Heart right ventricle (tissue), 16 donors: Measurements from ENCODE around the gene COL10A1. TPM values are rescaled to one million over a fixed set of nuclear protein-coding genes. Genes with fewer than 3 reads are reported as not detected.

Experiments used
- ATAC-seq, 8 donors: fragments of 200-7000 bp; cut with Tn5 transposase; one replicate each; pipeline ENCODE4 v1.9.1; 2020; ENCODE audit warnings: mild to moderate bottlenecking in 8 of 8, moderate library complexity in 8 of 8, moderate number of reproducible peaks in 1 of 8
- DNase-seq, 2 donors: peaks; one replicate each; pipeline ENCODE4 v3.0.0-alpha.2; 2020
- H3K27ac ChIP-seq, 10 donors: fragments of 200-600 bp; sonication (generic) in 2 of 10; one replicate each; pipeline versions ENCODE4 v1.5.0 to v1.8.0; 2020 to 2022; ENCODE audit warnings: mild to moderate bottlenecking in 3 of 10
- H3K27me3 ChIP-seq, 7 donors: fragments of 200-600 bp; one replicate each; pipeline ENCODE4 v1.8.0; 2021 to 2022; ENCODE audit warnings: mild to moderate bottlenecking in 2 of 7
- H3K36me3 ChIP-seq, 9 donors: fragments of 200-600 bp; sonication (generic) in 1 of 9; one replicate each; pipeline versions ENCODE4 v1.5.0 to v1.8.0; 2020 to 2022; ENCODE audit warnings: mild to moderate bottlenecking in 2 of 9
- H3K4me1 ChIP-seq, 9 donors: fragments of 200-600 bp; sonication (generic) in 1 of 9; one replicate each; pipeline versions ENCODE4 v1.5.0 to v1.8.0; 2020 to 2022; ENCODE audit warnings: mild to moderate bottlenecking in 4 of 9
- H3K4me3 ChIP-seq, 10 donors: fragments of 200-600 bp; sonication (generic) in 2 of 10; one replicate each; pipeline versions ENCODE4 v1.5.0 to v1.8.0; 2020 to 2022; ENCODE audit warnings: mild to moderate bottlenecking in 7 of 10, moderate library complexity in 2 of 10
- H3K9me3 ChIP-seq, 11 donors: fragments of 200-600 bp in 10 of 11; sonication (generic) in 2 of 11; one replicate each; pipeline versions ENCODE4 v1.5.0 to v1.8.0; 2013 to 2022; ENCODE audit warnings: mild to moderate bottlenecking in 2 of 11, control low read depth in 1 of 11, moderate library complexity in 1 of 11
- WGBS, 2 donors: extraction: QIAGEN DNeasy Blood & Tissue Kit; methylation state at CpG; one replicate each; pipeline ENCODE4 v1.1.7; 2013; ENCODE audit warnings: inconsistent platforms in 1 of 2; 5-methylcytosine and 5-hydroxymethylcytosine counted together
- intact Hi-C, 10 donors: fragments of 100-400 bp; cut with DNase I; formaldehyde crosslinking; loops; one replicate each; pipeline versions ENCODE4 v1.11.1 to v1.14.2; 2022
- polyA plus RNA-seq, 2 donors: library from polyadenylated mRNA; stranded (reverse); fragments of 200-250 nt; gene quantifications; one replicate each; pipeline ENCODE4 v1.2.3, GENCODE V29; 2013
- total RNA-seq, 10 donors: library from RNA; stranded (reverse); fragmentation: NEBNext Ultra II Directional in 3 of 10; extraction: Animal tissue kit (Norgen Biotek cat#: 25700) in 3 of 10; gene quantifications; one replicate each; pipeline versions ENCODE4 v1.2.1 to v1.2.4, GENCODE V29; 2021 to 2023
- TF ChIP-seq, protein P1 (sequence below), 9 donors: fragments of 200-600 bp; sonication (generic) in 2 of 9; IDR thresholded peaks; one replicate each; pipeline versions ENCODE4 v1.5.0 to v1.8.0; 2021 to 2022; ENCODE audit warnings: antibody characterized with exemption in 9 of 9, mild to moderate bottlenecking in 5 of 9, moderate library complexity in 1 of 9
- donor health status: Arrhythmogenic right ventricular cardiomyopathy.
- donor health status: ischemic (EF 13 %, LVEDD 7.1; RV severe dilation, severe dysfunction).
- donor health status: healthy with polysubstance abuse.
- donor health status: DM: no; HTN: yes; CAD: no.
- donor health status: DM: no; HTN: no; CAD: no.
- donor health status: ischemic (EF 25% LVEDD 6.9; RV normal size, moderate dysfunction).
- donor health status: ischemic (EF 25% LVEDD 5.7; RV mildly dilated, moderate dysfunction).
- donor health status: healthy.
- donor health status: DM: yes; HTN: yes; CAD: no.
- donor health status: Ischemic cardiomyopathy.
- donor health status: ischemic (EF 35%, LVEDD 5.7; RV mildly dilated, moderate dysfunction).
- donor health status: nonischemic (EF 11% LVEDD 7.7; RV severe dilation, severe dysfunction).
- donor health status: DM: yes; HTN: yes; CAD: no.
- donor health status: PGD.
- donor health status: ischemic (EF 29% LVEDD 5.4; RV normal size, mild dysfunction).
- donor health status: nonischemic (EF 23%, LVEDD 6.1; RV moderate dilation, normal function).

COL10A1 gene
- total and polyA plus RNA-seq, 12 donors, result 0.01 to 3.1 (median 0.15) TPM; not detected in 5

DNA sequence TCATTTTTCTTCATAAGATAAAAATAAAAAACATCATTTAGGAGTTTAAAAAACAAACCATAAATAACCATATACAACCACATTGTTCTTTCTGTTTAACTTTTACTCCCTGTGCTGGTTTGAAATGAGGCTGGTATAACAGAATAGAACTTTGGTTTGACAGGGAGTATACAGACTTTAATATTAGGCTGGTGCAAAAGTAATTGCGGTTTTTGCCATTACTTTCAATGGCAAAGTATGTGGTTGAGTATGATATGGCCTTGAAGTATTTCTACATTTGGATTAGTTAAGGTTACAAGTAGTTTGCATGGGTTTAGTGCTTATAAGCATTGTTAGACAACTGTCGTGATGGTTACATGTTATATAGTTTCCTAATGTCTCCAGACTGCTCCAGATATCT is 29.0 kb upstream of the COL10A1 start:
- peaks cover 0 to 3% (median 0%) of the 10 kb centered on the region in 11 donors for H3K9me3 ChIP-seq
- peaks cover 0 to 4% (median 0%) of the 10 kb centered on the region in 9 donors for H3K36me3 ChIP-seq
- DNase-seq, result no peak
- H3K4me1 ChIP-seq, result peaks cover 0 to 6% (median 0%) of the 10 kb centered on the region in 9 donors
- TF ChIP-seq, protein P1, sequence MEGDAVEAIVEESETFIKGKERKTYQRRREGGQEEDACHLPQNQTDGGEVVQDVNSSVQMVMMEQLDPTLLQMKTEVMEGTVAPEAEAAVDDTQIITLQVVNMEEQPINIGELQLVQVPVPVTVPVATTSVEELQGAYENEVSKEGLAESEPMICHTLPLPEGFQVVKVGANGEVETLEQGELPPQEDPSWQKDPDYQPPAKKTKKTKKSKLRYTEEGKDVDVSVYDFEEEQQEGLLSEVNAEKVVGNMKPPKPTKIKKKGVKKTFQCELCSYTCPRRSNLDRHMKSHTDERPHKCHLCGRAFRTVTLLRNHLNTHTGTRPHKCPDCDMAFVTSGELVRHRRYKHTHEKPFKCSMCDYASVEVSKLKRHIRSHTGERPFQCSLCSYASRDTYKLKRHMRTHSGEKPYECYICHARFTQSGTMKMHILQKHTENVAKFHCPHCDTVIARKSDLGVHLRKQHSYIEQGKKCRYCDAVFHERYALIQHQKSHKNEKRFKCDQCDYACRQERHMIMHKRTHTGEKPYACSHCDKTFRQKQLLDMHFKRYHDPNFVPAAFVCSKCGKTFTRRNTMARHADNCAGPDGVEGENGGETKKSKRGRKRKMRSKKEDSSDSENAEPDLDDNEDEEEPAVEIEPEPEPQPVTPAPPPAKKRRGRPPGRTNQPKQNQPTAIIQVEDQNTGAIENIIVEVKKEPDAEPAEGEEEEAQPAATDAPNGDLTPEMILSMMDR (IDR thresholded peaks at IDR 0.05), result no peak
- H3K4me3 ChIP-seq, result no peak overlapping the region
- no peak for ATAC-seq
- H3K27ac ChIP-seq, result no peak overlapping the region
- no peaks in the 10 kb centered on the region for H3K27me3 ChIP-seq
- WGBS, 2 donors, result 94 to 95% methylated on average over 2 of the region's 2 CpGs
- intact Hi-C loops, result no loop called here

- Histone ChIP-seq H3K27me3 (no peaks in the 10 kb centered on the region), H3K4me3 (no peak overlapping the region), H3K4me1 (peaks cover 0 to 6% (median 0%) of the 10 kb centered on the region in 9 donors), H3K9me3 (no peaks in the 10 kb centered on the region), H3K27ac (no peak overlapping the region), H3K36me3 (peaks cover 0 to 4% (median 0%) of the 10 kb centered on the region in 9 donors)
- TF ChIP-seq, protein P1 (IDR thresholded peaks at IDR 0.05), result no peak
- DNase-seq, result no peak
- intact Hi-C loops, result no loop called here
- 82 to 93% methylated on average over 1 of the region's 1 CpG for WGBS, 2 donors
- no peak for ATAC-seq
Observed at GRCh38 chr6:116152620-116153019, 26.7 kb upstream of the COL10A1 start.

GRCh38 chr6:116145803-116146675 is 20.1 kb upstream of the COL10A1 start:
- TF ChIP-seq, protein P1 (IDR thresholded peaks at IDR 0.05), result no peak
- ATAC-seq, result no peak
- Histone ChIP-seq H3K4me3 (no peak overlapping the region), H3K36me3 (peaks cover 0 to 4% (median 0%) of the 10 kb centered on the region in 9 donors), H3K4me1 (peaks cover 0 to 16% (median 7%) of the 10 kb centered on the region in 9 donors), H3K9me3 (no peaks in the 10 kb centered on the region), H3K27ac (no peak overlapping the region), H3K27me3 (no peaks in the 10 kb centered on the region)
- intact Hi-C loops, result no loop called here
- no peak for DNase-seq
- WGBS, 2 donors, result 58 to 65% methylated on average over 4 of the region's 4 CpGs

DNA sequence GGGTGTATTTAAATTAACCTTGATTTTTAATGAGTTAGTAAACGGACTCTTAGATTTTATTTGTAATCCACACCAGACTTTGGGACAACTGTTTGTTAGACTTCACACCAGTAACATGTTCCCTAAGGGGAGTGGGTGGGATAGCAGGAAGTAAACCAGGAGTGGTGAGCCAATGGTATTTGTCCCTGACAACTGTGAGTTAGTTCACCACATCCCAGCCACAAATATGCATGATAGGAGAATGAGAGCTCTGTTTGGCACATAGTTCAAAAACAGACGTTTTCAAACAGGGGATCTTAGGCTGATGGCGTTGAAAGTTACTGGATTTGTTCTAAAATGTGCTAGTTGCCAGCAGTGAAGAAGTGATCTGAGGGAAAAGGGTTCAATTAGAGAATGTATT is 18.7 kb upstream of the COL10A1 start:
- ATAC-seq, result peak in 4 of 8 donors; percentile 45 to 74 (median 62)
- Histone ChIP-seq H3K27me3 (no peaks in the 10 kb centered on the region), H3K27ac (no peak overlapping the region), H3K9me3 (no peaks in the 10 kb centered on the region), H3K4me3 (no peak overlapping the region), H3K4me1 (peaks cover 0 to 16% (median 7%) of the 10 kb centered on the region in 9 donors), H3K36me3 (peaks cover 0 to 10% (median 0%) of the 10 kb centered on the region in 9 donors)
- 48 to 53% methylated on average over 3 of the region's 3 CpGs for WGBS, 2 donors
- intact Hi-C loops, result no loop called here
- DNase-seq, result no peak
- TF ChIP-seq, protein P1 (IDR thresholded peaks at IDR 0.05), result no peak
